OCI-LY7 (cell line): ENCODE measurements around the gene H6PD. TPM values are rescaled to one million over a fixed set of nuclear protein-coding genes. Genes with fewer than 3 reads are reported as not detected.

Source experiments
- BruUV-seq: library from RNA; stranded (reverse); fragments of 400-500 nt; replicated peaks from 2 replicates; lab custom pipeline; 2021; lab: Mats Ljungman, UMichigan
- CTCF ChIA-PET: fragments of 300-600 bp; sonication (Branson Sonifier 250); formaldehyde crosslinking; loops from one replicate; lab custom pipeline; 2022; ENCODE audit warnings: antibody characterized with exemption; ENCODE audit not compliant: unreplicated experiment; lab: Charles Lee
- POLR2A ChIA-PET: fragments of 300-600 bp; sonication (Branson Sonifier 250); formaldehyde crosslinking; loops from one replicate; lab custom pipeline; 2022; ENCODE audit warnings: antibody characterized with exemption; lab: Charles Lee
- DNase-seq: peaks from one replicate; pipeline ENCODE4 v3.0.0-alpha.2; 2015; ENCODE audit warnings: low spot score
- H2AFZ ChIP-seq: fragments of 200-600 bp; sonication (generic), shearing (Covaris generic); 2 replicates; pipeline ENCODE4 v1.6.1; 2014; ENCODE audit warnings: mild to moderate bottlenecking, antibody characterized with exemption, low read length, moderate library complexity
- H3K27ac ChIP-seq: fragments of 200-600 bp; sonication (generic); 2 replicates; pipeline ENCODE4 v1.5.1; 2014; ENCODE audit warnings: mixed run types, low read depth, mild to moderate bottlenecking, moderate library complexity, low read length, inconsistent platforms; ENCODE audit not compliant: poor library complexity, severe bottlenecking
- H3K36me3 ChIP-seq: fragments of 200-600 bp; sonication (generic); 2 replicates; pipeline ENCODE4 v1.6.1; 2014; ENCODE audit warnings: mild to moderate bottlenecking, antibody characterized with exemption, low read length, moderate library complexity, mixed read lengths; ENCODE audit not compliant: insufficient read depth
- H3K4me1 ChIP-seq: fragments of 200-600 bp; sonication (generic); 2 replicates; pipeline ENCODE4 v1.5.1; 2014; ENCODE audit warnings: mild to moderate bottlenecking, low read length; ENCODE audit not compliant: insufficient read depth, poor library complexity, severe bottlenecking
- H3K4me2 ChIP-seq: fragments of 200-600 bp; sonication (generic); 2 replicates; pipeline ENCODE4 v1.6.1; 2014; ENCODE audit warnings: mild to moderate bottlenecking, low read length
- H3K4me3 ChIP-seq: fragments of 200-600 bp; sonication (generic); 2 replicates; pipeline ENCODE4 v1.5.1; 2014; ENCODE audit warnings: mild to moderate bottlenecking, low read depth, low read length; ENCODE audit not compliant: poor library complexity, severe bottlenecking
- H3K79me2 ChIP-seq: fragments of 200-600 bp; sonication (generic); 2 replicates; pipeline ENCODE4 v1.6.1; 2016; ENCODE audit warnings: low read depth, mild to moderate bottlenecking, low read length, moderate library complexity, mixed read lengths; ENCODE audit not compliant: insufficient read depth
- H3K9me2 ChIP-seq: fragments of 200-600 bp; sonication (generic); 2 replicates; pipeline ENCODE4 v1.6.1; 2016; ENCODE audit warnings: mild to moderate bottlenecking, low read length, mixed read lengths; ENCODE audit not compliant: insufficient read depth
- H3K9me3 ChIP-seq: fragments of 200-600 bp; sonication (generic); 2 replicates; pipeline ENCODE4 v1.6.1; 2014; ENCODE audit warnings: mild to moderate bottlenecking, mixed run types, low read length, mixed read lengths
- H4K20me1 ChIP-seq: fragments of 200-600 bp; sonication (generic); 2 replicates; pipeline ENCODE4 v1.6.1; 2014; ENCODE audit warnings: mild to moderate bottlenecking, antibody characterized with exemption, low read length, moderate library complexity, mixed read lengths; ENCODE audit not compliant: insufficient read depth
- EZH2phosphoT487 ChIP-seq: fragments of 200-600 bp; sonication (generic); IDR thresholded peaks from 2 replicates; pipeline ENCODE4 v1.6.1; 2018; ENCODE audit warnings: low read depth, borderline replicate concordance, mild to moderate bottlenecking, mixed run types, antibody characterized with exemption, low read length, moderate library complexity, mixed read lengths
- intact Hi-C: fragments of 100-400 bp; cut with micrococcal nuclease; formaldehyde crosslinking; loops from one replicate; pipeline ENCODE4 v1.10.0; 2022; ENCODE audit not compliant: unreplicated experiment
- total RNA-seq, 2 experiments: library from RNA; depleted of rRNA in 1 of 2; stranded (reverse); fragments of >200 nt in 1 of 2; shearing (Covaris generic) in 1 of 2; gene quantifications; 2 replicates each; pipeline ENCODE4 v1.2.3, GENCODE V29; 2014 to 2022
- TF ChIP-seq, protein P1 (sequence below): fragments of 200-600 bp; sonication (generic); conservative IDR thresholded peaks from 2 replicates; pipeline ENCODE4 v1.5.1; 2014; ENCODE audit warnings: mild to moderate bottlenecking, antibody characterized with exemption, low read length, moderate library complexity, mixed read lengths

H6PD gene
- total RNA-seq, 2 experiments from 2014 or later = 8.5 to 22.1 TPM

DNA sequence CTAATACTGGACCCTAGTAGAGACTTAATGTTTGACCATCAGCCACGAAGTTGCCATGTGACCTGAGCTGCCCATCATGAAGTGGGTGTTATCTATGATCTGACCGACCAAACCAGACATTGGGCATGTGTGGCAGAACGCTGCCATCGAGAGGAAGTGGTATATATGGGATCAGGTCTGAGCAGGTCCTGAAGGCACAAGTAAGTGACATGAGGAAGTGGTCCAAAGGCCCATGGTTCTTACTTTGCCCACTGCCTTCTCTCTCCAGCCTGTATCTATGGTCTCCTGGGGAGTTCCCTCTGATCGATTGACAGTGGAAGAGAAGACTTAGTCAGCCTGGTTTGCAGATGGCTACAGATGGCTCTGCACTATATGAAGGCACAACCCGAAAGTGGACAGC is 66.0 kb downstream of the H6PD start:
- no peaks in the 10 kb centered on the region for H3K36me3 ChIP-seq
- 0 out of 2 replicates have a peak, but pooled peaks cover 2% of the 10 kb centered on the region for H4K20me1 ChIP-seq
- CTCF ChIA-PET = interaction anchor here (0.6 kb wide), 1 partner anchor 330 kb away, joined by 3 read pairs; no protein-coding TSS in a partner anchor
- BruUV-seq = no TSS peak
- H3K4me3 ChIP-seq = no peak overlapping the region
- H3K9me2 ChIP-seq = no peaks in the 10 kb centered on the region
- H3K79me2 ChIP-seq = peaks cover 13% of the 10 kb centered on the region; the same call in 1 of the 2 replicates
- no peaks in the 10 kb centered on the region for H3K9me3 ChIP-seq
- peaks cover 32% of the 10 kb centered on the region for H3K4me1 ChIP-seq
- no peak for TF ChIP-seq EZH2phosphoT487
- TF ChIP-seq, protein P1, sequence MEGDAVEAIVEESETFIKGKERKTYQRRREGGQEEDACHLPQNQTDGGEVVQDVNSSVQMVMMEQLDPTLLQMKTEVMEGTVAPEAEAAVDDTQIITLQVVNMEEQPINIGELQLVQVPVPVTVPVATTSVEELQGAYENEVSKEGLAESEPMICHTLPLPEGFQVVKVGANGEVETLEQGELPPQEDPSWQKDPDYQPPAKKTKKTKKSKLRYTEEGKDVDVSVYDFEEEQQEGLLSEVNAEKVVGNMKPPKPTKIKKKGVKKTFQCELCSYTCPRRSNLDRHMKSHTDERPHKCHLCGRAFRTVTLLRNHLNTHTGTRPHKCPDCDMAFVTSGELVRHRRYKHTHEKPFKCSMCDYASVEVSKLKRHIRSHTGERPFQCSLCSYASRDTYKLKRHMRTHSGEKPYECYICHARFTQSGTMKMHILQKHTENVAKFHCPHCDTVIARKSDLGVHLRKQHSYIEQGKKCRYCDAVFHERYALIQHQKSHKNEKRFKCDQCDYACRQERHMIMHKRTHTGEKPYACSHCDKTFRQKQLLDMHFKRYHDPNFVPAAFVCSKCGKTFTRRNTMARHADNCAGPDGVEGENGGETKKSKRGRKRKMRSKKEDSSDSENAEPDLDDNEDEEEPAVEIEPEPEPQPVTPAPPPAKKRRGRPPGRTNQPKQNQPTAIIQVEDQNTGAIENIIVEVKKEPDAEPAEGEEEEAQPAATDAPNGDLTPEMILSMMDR = no peak
- no peak overlapping the region for H3K27ac ChIP-seq
- no peak for DNase-seq
- intact Hi-C loops = no loop called here
- no peak overlapping the region for H3K4me2 ChIP-seq
- POLR2A ChIA-PET = no interaction called here
- no peak overlapping the region for H2AFZ ChIP-seq

DNA sequence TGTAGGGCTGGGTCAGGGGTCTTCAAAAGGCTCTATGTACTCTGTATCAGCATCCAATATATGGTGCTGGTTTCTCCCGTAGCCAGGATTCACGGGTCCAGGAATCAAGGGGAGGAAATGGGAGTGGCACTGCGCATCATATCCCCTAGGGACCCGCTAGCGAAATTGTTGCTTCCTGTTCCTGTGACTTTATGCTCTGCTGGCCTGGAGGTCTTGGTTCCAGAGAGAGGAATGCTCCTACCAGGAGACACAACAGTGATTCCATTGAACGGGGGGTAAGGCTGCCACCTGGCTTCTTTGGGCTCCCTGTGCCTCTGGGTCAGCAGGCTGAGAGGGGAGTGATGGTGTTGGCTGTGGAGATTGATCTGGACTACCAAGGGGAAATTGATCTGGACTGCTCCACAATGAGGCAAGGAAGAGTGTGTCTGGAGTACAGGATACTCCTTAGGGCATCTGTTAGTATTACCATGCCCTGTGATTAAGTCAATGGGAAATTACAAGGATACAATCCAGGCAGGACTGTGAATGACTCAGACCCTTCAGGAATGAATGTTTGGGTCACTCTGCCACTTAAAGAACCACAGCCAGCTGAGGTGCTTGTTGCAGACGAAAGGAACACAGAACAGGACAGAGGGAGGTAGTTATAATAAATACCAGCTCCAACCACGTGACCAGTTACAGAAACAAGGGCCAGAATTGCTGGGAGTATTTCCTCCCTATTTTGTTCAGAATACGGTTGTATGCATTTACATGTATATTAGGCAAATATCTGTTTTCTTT is 68.4 kb downstream of the H6PD start:
- Histone ChIP-seq H3K9me3 (no peaks in the 10 kb centered on the region), H3K4me3 (no peak overlapping the region), H3K4me2 (peak overlapping the region; percentile 61), H3K27ac (no peak overlapping the region), H3K36me3 (no peaks in the 10 kb centered on the region), H3K4me1 (peaks cover 44% of the 10 kb centered on the region), H2AFZ (no peak overlapping the region), H3K9me2 (no peaks in the 10 kb centered on the region), H3K79me2 (peaks cover 10% of the 10 kb centered on the region; the same call in 1 of the 2 replicates), H4K20me1 (peaks cover 6% of the 10 kb centered on the region; the same call in 1 of the 2 replicates)
- POLR2A ChIA-PET = no interaction called here
- CTCF ChIA-PET = no interaction called here
- no peak for TF ChIP-seq EZH2phosphoT487
- TF ChIP-seq, protein P1 = no peak
- no TSS peak for BruUV-seq
- DNase-seq = peak; percentile 42
- intact Hi-C loops = no loop called here

DNA sequence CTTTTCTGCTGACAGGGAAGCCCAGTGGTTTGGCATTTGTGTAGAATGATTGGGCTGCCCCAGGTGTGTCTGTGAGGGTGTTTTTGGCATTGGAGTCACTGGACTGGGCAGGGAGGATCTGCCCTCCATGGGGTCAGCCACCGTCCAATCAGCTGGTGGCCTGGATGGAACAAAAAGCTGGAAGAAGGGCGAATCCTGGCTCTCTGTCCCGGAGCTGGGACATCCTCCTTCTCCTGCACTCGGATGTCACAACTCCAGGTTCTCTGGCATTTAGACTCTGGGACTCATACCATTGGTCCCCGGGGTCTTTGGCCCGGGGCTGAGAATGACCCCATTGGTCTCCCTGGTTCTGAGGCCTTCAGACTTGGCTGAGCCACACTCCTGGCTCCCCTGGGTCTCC is 69.3 kb downstream of the H6PD start:
- BruUV-seq = no TSS peak
- intact Hi-C loops = no loop called here
- H3K4me3 ChIP-seq = no peak overlapping the region
- H4K20me1 ChIP-seq = peaks cover 6% of the 10 kb centered on the region; the same call in 1 of the 2 replicates
- POLR2A ChIA-PET = no interaction called here
- no peak for TF ChIP-seq EZH2phosphoT487
- TF ChIP-seq, protein P1 = no peak
- no peaks in the 10 kb centered on the region for H3K36me3 ChIP-seq
- CTCF ChIA-PET = no interaction called here
- H3K9me3 ChIP-seq = no peaks in the 10 kb centered on the region
- H3K9me2 ChIP-seq = no peaks in the 10 kb centered on the region
- no peak overlapping the region for H3K4me2 ChIP-seq
- H3K4me1 ChIP-seq = peaks cover 44% of the 10 kb centered on the region
- DNase-seq = no peak
- peaks cover 6% of the 10 kb centered on the region; the same call in 1 of the 2 replicates for H3K79me2 ChIP-seq
- H3K27ac ChIP-seq = no peak overlapping the region
- no peak overlapping the region for H2AFZ ChIP-seq
